HG03045 (cell line): ENCODE results near the gene CBLC.

Experiments
- ATAC-seq: cut with Tn5 transposase; IDR thresholded peaks from one replicate; pipeline ENCODE4 v1.9.1; 2021; ENCODE audit warnings: mild to moderate bottlenecking, moderate library complexity; ENCODE audit not compliant: unreplicated experiment

The CBLC gene

DNA sequence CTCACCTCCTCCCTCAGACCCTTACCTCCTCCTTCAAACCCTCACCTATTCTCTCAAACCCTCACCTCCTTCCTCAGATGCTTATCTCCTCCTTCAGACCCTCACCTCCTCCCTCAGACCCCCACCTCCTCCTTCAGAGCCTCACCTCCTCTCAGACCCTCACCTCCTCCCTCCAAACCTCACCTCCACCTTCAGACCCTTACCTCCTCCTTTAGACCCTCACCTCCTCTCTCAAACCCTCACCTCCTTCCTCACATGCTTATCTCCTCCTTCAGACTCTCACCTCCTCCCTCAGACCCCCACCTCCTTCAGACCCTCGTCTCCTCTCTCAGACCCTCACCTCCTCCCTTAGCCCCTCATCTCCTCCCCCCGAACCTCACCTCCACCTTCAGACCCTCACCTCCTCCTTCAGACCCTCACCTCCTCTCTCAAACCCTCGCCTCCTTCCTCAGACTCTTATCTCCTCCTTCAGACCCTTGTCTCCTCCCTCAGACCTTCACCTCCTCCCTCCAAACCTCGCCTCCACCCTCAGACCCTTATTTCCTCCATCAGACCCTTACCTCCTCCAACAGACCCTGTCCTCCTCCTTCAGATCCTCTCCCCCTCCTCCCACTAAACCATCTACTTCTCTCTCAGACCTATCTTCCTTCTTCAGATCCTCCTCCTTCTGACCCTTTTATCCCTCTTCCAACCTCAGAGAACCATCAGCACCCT, 31.6 kb upstream of the CBLC start:
- no peak for ATAC-seq

DNA sequence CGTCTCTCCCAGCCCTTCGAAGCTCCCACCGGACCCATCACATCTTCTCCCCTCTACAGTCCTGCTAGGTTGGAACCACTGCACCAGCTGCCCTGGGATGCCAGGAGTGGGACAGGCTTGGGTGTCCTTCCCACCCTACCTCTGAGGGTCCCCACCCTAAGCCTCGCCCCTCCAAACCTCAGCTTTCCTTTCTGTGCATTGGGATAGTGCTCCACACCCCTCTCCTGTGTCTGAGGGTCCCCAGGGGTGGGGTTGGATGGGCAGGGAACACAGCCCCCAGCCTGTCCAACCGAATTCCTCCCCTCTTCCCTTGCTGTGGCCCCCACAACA, 31.1 kb upstream of the CBLC start:
- no peak for ATAC-seq

DNA sequence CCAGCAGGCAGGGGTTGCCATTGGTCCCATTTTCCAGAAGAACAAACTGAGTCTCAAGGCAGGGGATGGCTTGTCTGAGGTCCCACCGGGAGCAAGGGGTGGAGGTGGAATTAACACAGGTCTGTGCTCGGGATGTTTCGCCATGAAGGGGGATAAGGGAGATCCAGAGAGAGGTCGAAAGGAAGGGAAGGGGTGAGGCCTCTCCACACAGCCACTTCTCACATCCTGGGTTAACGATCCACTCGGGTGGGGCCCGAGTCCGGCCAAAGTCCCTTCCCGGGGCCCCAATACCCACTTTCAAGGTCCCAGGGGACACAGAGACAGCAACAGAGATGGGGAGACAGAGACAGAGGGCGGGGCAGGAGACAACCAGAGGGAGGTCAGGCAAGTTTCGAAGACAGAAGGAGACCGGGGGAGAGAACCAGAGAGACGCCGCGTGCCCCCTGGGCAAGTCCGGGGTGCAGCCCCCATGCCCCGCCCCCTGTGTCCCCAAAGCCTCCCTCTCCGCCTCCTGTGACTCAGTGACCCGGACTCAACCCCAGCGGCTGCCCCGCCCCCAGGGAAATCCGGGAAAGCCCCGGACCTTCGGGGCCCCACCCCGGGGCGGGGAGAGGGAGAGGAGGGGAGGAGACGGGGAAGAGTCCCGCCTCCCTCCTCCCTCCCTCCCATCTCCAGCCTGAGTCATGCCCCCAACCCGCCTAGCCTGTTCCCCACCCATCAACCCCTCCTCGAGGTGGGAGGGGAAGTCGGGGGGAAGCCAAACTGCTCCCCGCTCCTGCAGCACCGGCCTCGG, 30.5 kb upstream of the CBLC start:
- peak; percentile 31 for ATAC-seq

DNA sequence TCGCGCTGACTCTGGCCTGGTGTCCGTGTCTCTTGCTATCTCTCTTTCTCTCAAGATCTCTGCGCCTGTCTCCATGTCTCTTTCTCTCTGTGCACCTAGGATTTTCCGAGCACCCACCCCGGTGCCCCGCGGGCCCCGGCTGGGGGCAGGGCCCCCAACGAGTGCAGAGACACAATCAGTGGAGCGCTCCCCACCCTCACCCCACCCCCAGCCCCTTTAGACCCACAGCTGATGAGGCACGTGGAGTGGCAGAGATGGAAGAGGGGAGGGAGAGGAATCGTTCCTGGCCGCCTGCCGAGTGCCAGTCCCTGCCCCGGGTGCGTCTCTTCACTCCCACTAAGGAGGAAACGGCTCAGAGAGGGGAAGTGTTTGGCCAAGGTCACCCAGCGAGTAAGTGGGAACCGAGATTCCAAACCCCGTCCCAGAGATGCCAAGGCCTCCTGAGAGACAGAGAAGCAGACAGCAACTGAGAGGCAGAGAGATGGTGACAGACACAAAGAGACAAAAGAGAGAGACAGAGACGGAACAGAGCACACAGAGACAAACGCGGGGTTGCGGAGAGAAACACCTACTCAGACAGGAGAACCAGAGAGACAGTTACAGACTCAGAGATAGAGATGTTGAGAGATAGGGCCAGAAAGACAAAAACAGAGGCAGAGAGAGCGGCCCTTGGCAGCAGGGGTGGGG, 29.8 kb upstream of the CBLC start:
- peak; percentile 10 for ATAC-seq

DNA sequence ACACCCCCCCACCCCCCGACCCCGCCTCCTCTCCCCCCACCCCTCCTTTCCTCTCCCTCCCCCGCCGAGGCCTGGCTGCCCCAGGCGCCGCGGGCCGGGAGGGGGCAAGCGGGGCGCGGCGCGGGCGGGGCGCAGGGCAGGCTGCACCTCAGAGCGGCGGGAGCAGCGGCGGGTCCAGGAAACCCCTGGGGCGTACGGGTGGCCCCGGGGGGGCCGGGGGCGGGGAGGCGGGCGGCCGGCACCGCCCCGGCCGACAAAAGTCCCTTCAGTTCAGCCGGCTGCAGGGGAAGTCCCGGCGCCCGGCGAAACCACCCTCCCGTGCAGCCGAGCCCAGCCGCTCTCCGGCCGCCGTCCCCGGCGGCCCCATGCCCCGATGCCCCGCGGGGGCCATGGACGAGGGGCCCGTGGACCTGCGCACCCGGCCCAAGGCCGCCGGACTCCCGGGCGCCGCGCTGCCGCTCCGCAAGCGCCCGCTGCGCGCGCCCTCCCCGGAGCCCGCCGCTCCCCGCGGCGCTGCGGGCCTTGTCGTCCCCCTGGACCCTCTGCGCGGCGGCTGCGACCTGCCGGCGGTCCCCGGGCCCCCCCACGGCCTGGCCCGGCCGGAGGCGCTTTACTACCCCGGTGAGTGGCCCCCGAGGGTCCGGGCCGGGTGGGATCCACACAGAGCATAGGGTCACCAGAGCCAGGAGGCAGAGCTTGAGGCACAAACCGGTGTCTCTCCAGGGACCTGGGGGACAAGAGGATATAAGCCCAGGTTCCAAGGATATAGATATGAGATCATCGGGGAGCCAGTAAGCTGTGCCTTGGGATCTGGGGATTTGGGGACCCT, 29.1 kb upstream of the CBLC start, which contains the start of gene BCL3:
TSS of gene BCL3 (plus strand) at position 283 of the 829 bp plus-strand sequence. CDS start at position 366, 83 bp downstream.
- peak; percentile 34 for ATAC-seq

DNA sequence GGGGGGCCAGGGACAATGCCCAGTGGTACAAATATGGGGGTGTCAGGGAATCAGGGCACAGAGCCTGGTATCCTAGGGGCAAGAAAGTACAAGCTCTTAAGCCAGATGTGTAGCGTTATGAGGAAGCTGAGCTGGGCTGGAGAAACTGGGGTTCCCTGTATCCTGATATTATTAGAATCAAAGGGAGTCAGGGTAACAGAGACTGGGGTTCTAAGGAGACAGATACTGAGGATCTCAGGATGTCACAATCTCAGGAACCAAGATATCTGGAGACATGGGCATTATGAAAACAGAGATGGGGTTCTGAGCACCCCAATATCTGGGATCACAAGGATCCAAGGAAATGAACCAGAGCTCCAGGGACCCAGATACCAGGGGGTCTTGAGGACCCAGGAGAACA, 28.4 kb upstream of the CBLC start:
- ATAC-seq = no peak

DNA sequence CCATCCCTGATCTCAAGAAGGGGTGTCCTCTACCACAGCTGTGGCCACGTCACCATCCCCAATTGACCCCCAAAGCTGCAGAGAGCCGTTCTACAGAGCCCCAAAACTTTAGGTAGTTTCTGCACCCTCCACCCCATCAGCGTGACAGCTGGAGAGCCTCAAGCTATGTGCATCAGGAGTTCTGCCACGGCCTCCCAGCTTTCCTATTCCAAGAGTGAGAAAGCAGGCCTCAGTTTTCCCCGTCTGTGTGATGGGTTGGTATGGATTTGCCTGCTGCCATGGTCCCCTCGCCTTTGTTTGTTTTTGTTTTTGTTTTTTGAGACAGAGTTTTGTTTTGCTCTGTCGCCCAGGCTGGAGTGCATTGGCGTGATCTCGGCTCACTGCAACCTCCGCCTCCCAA, 27.7 kb upstream of the CBLC start:
- ATAC-seq = no peak

DNA sequence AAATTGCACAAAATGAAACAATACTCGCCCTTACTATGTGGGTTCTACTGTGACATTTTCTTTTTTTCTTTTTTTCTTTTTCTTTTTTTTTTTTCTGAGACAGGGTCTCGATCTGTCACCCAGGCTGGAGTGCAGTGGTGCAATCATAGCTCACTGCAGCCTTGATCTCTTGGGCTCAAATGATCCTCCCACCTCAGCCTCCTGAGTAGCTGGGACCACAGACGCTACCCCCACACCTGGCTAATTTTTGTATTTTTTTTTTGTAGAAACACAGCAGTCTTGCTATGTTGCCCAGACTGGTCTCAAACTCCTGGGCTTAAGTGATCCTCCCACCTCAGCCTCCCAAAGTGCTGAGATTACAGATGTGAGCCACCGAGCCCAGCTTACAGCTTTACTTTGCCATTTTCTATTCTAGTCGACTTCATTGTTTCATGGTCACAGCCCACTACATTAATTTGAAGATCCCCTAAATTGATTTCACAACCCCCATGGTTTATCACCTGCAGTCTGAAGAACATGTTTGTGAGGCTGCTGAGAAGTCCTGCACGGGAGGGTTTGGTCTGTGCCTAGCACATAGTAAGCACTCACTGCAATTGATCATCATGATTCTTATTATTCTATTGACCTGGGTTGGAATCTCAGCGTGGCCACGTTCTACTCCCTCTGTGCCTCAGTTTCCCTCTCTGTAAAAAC, 25.4 kb upstream of the CBLC start:
- ATAC-seq = no peak

DNA sequence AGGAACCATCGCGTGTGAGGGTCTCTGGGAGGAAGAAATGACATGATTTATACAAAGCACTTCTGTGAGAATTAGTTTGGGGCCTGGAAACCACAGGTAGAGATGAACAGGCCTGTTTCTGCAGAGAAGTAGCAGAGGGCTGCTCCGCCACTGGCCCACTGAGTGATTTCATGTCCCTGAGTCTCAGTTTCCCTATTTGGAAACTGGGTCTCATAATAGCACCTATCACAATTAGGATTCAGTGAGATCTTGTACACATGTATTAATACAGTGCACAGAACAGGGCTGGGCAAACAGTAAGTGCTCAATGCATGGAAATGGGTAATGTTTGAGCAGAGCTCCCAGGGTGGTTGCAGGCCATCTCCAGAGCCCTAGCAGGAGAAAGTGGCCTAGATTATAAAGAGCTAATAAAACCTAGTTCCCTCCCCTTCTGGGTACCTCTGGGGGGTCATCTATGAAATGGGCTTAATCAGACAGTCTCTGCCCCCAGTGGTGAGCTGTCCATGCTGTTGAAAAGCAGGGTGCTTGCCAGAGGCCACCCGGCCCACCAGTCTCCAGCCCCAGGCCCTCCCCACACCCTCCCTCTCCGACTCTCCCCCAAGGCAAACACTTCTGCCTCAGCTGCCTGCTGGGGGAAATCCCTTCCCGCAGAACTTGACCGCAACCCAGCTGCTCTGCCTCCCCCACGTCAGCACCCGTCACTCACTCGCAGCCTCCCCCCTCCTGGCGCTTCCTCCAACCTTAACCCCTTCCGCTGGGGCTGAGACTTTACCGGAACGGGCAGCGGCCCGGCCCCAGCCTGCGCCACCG, 24.7 kb upstream of the CBLC start:
- peak; percentile 60 for ATAC-seq

DNA sequence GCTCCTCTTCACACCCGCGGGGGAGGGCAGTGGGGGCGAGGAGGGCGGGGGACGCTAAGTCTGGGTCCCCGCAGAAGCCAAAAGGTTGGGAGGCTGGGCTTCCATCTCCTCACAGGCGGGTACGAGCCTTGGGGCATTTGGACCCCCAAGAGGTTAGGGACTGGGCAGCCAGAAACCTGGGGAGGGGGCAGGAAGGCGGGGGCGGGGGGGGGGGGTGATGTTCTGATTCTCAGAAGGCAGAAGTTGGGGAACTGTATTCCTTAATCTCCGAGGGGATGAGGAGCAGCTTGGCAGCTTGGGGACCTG, 24.1 kb upstream of the CBLC start:
- ATAC-seq = no peak

DNA sequence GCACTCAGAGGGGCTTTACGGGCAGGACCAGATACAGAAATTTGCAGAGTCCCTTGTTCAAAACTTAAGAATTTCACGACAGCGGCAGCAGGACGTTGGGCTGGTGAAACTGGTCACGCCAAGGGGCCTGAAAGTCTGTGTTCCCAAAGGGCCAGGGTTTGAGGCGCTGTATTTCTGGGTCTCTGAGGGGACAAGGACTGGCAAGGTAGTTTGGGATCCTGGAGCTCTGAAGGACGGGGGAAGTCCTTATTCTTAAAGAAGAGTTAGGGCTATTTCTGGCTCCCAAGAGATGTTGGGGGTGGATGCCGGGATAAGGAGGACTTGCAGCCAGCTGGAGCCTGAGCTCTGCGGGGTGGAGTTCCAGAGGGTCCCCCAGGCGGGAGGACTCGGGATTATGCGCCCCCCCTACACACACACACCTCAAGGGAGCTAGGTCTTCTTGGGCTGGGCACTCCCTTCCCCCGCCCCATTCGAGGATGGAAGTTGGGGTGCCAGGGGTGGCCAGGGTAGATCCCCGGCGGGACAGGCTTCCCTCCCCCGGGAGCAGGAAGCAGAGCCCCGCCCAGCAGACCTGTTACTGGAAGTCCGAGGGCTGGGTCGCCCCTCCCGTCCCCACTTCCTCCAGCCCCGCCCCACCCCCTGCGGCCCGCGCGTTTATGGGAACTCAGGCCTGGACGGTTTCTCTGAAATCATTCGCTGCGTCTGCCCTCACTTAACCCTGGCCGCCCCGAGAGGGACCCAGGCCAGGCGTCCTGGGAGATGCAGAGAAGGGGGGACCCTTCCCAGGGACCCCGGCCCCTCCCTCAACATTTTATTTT, 23.5 kb upstream of the CBLC start:
- ATAC-seq = peak; percentile 41

DNA sequence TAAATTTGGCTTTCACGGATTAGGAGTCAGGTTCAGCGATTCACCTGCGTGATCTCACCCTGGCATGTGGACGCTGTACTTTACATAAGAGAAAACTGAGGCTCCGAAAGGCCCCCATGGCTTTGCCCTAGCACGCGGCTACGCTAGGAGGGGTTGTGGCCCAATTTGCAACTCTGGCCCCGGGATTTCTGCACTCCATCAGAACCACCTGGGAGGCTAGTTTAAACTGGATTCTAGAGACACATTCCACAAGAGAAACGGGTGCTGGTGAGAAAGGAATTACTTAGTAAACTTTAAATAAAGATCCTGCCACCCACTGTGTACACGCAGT, 23.0 kb upstream of the CBLC start:
- no peak for ATAC-seq

DNA sequence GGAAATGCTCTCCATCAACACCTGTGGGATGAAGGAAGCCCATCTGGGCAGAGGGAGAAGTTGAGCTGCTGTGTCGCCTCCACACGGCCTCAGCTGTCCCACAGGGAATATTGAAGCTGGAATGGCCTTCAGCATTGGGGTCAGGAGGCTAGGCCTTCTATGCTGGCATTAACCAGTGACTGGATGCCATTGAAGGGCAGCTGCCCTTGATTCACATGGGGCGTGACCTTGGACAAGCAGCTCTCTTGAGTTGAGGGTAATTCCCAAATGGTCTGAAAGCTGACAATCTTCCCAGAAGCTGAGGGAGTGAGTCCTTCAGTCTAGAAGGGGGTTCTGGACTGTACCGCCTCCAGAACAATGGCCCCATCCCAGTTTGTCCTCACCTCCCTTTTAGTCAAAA, 22.5 kb upstream of the CBLC start:
- no peak for ATAC-seq

DNA sequence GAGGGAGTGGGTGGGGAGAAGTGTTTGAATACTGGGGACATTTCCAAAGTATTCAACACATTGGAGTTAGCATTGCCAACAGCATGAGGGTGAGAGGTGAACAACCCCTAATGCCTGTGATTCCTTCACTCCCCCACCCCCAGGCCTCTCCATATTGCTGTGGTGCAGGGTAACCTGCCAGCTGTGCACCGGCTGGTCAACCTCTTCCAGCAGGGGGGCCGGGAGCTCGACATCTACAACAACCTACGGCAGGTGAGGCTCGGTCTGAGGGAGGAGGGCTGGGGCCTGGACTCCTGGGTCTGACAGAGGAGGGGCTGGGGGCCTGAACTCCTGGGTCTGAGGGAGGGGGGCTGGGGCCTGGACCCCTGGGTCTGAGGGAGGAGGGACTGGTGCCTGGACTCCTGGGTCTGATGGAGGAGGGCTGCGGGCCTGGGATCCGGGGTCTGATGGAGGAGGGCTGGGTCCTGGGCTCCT, 21.6 kb upstream of the CBLC start:
- no peak for ATAC-seq

DNA sequence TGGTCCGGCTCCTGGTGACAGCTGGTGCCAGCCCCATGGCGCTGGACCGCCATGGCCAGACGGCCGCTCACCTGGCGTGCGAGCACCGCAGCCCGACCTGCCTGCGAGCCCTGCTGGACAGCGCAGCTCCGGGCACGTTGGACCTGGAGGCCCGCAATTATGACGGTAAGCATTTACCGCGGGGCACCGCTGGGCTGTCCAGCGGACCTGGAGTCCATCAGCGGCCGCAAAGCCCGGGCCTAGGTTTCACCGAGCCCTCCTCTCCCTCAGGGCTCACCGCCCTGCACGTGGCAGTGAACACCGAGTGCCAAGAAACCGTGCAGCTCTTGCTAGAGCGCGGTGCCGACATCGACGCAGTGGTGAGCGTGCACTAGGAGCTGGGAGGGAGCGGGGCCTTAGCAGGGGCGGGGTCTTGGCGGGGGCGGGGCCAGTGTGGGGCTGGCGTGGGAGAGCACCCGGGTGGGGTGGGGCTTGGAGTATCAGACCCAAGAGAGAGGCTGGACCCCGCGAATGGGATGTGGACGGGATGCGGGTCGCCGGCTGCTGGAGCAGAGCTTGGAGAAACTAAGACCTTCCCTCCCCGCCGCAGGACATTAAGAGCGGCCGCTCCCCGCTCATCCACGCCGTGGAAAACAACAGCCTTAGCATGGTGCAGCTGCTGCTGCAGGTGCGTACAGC, 20.5 kb upstream of the CBLC start:
- ATAC-seq = no peak

DNA sequence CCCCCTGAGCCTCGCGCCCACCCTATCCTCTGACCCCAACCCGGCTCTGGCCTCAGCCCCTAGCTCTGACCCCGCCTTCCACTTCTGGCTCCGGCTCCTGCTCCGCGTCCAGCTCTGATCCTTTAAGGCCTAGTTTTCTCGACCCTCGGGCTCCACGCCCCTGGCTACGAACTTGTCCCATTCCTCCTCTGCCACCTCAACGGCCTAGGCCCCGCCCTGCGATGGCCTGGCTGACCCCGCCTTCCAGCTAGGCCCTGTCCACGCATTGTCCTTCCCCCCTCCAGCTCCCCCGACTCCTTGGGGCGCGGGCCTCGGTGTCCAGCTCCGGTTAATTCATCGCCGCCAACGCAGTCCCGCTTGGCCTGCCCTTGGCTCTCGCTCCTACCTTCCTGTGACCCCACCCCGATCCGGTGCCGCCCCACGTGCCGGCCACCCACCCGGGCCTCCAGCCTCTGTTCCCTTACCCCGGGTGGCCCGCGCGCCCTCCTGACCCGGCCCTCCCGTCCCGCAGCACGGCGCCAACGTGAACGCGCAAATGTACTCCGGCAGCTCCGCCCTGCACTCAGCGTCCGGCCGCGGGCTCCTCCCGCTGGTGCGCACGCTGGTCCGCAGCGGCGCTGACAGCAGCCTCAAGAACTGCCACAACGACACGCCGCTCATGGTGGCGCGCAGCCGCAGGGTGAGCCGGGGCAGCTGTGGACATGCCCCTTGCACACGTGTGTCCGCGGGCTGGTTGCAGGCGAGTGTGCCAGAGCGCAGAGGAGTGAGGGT, 19.8 kb upstream of the CBLC start:
- no peak for ATAC-seq

DNA sequence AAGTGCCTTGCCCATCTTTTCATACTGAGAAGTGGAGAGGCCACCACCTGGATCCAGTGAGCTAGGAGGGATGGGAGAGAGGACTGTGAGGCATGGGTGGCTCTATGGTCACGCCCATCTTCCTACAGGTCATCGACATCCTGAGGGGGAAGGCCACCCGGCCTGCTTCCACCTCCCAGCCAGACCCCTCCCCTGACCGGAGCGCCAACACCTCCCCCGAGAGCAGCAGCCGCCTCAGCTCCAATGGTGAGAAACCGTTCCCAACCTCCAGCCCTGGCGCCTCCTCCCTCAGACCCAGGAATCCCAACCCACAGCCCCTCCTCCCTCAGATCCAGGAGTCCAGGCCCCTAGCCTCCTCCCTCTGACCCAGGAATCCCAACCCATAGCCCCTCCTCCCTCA, 19.1 kb upstream of the CBLC start:
- ATAC-seq = no peak
